Measurements from ENCODE around the gene NDUFB11.

Gene NDUFB11

GRCh38 chrX:47144626-47145394, at the start of gene NDUFB11, which contains the start of gene RBM10:
Gene NDUFB11 (minus strand): TSS chrX:47144702. CDS start chrX:47144679, 23 bp downstream.
Gene RBM10 (plus strand): TSS chrX:47145221. CDS start chrX:47147482, 2,261 bp downstream.
- DNase-seq = peak; percentile 94 to 95

GRCh38 chrX:47193475-47194193, 49.1 kb upstream of the NDUFB11 start, which contains the start of gene UBA1:
Gene UBA1 (plus strand): TSS chrX:47193829. CDS start chrX:47198803, 4,974 bp downstream.
- DNase-seq = peak; percentile 97 to 98

GRCh38 chrX:47191806-47192401, 47.4 kb upstream of the NDUFB11 start:
- DNase-seq = peak in 1 of 2 experiments; percentile 7

GRCh38 chrX:47191331-47191730, 46.8 kb upstream of the NDUFB11 start:
- DNase-seq = peak; percentile 57 to 80

GRCh38 chrX:47190445-47191269, 46.2 kb upstream of the NDUFB11 start:
- DNase-seq = peak; percentile 91 to 96

- DNase-seq = no peak
Observed at GRCh38 chrX:47189906-47190305, 45.4 kb upstream of the NDUFB11 start.

- no peak for DNase-seq
Observed at GRCh38 chrX:47187106-47187677, 42.7 kb upstream of the NDUFB11 start.

GRCh38 chrX:47186096-47186740, 41.7 kb upstream of the NDUFB11 start:
- no peak for DNase-seq

- no peak for DNase-seq
Observed at GRCh38 chrX:47185241-47185640, 40.7 kb upstream of the NDUFB11 start.

GRCh38 chrX:47184486-47184885, 40.0 kb upstream of the NDUFB11 start:
- DNase-seq = no peak

GRCh38 chrX:47182106-47182700, 37.7 kb upstream of the NDUFB11 start:
- DNase-seq = no peak

- no peak for DNase-seq
Observed at GRCh38 chrX:47181301-47181700, 36.8 kb upstream of the NDUFB11 start.

- DNase-seq = no peak
Observed at GRCh38 chrX:47180346-47180745, 35.8 kb upstream of the NDUFB11 start.

GRCh38 chrX:47179928-47180255, 35.4 kb upstream of the NDUFB11 start:
- DNase-seq = no peak

GRCh38 chrX:47179221-47179927, 34.9 kb upstream of the NDUFB11 start:
- DNase-seq = no peak

GRCh38 chrX:47178337-47178736, 33.8 kb upstream of the NDUFB11 start:
- no peak for DNase-seq

- no peak for DNase-seq
Observed at GRCh38 chrX:47177079-47177478, 32.6 kb upstream of the NDUFB11 start.

GRCh38 chrX:47176101-47176740, 31.7 kb upstream of the NDUFB11 start:
- DNase-seq = no peak

- no peak for DNase-seq
Observed at GRCh38 chrX:47175588-47175980, 31.1 kb upstream of the NDUFB11 start.

Data from NCI-H2081 (cell line).